ENCODE measurements around the gene PASK. TPM values are rescaled to one million over a fixed set of nuclear protein-coding genes. Genes with fewer than 3 reads are reported as not detected.

The PASK gene
- total RNA-seq, 1 experiment from 2014 or later, result 21.1 TPM

GRCh38 chr2:241068136-241068941 is 80.9 kb downstream of the PASK start:
- intact Hi-C loops (cut with micrococcal nuclease; ENCODE audit: unreplicated experiment), result no loop called here
- no peaks in the 10 kb centered on the region for H3K36me3 ChIP-seq (ENCODE audit: control insufficient read depth, insufficient read depth, low read length)
- Mint-ChIP-seq H3K27me3 (ENCODE audit: insufficient read depth, unreplicated experiment) (peaks cover 10% of the 10 kb centered on the region), H3K36me3 (ENCODE audit: insufficient read depth, unreplicated experiment) (peaks cover 4% of the 10 kb centered on the region), H3K27ac (ENCODE audit: unreplicated experiment) (no peak overlapping the region), H3K9me3 (ENCODE audit: unreplicated experiment) (no peaks in the 10 kb centered on the region), H3K4me3 (ENCODE audit: unreplicated experiment) (no peak overlapping the region), H3K4me1 (ENCODE audit: low read depth, unreplicated experiment) (no peaks in the 10 kb centered on the region)
- no peak overlapping the region for H3K4me3 ChIP-seq (ENCODE audit: low read depth, low read length)
- DNase-seq, result no peak
- no peaks in the 10 kb centered on the region for H3K4me1 ChIP-seq
- H3K9me3 ChIP-seq, result no peaks in the 10 kb centered on the region
- ChIA-PET CTCF (interaction anchor here (0.7 kb wide), 1 partner anchor 317 kb away, joined by 4 read pairs; no protein-coding TSS in a partner anchor), POLR2A (no interaction called here)
- no TSS peak for BruUV-seq (replicated peaks)
- no peak for TF ChIP-seq CTCF (IDR thresholded peaks at IDR 0.05; ENCODE audit: insufficient read depth in 1 of 2, low read depth in 1 of 2, low read length in 1 of 2, severe bottlenecking in 1 of 2, unreplicated experiment in 1 of 2)
- H3K27me3 ChIP-seq (replicated peaks; ENCODE audit: control insufficient read depth, insufficient read depth, low read length), result no peaks in the 10 kb centered on the region

GRCh38 chr2:241067501-241068135 is 81.7 kb downstream of the PASK start:
- CTCF ChIA-PET, result interaction anchor here (0.9 kb wide), 1 partner anchor 11 kb away, joined by 3 read pairs; no protein-coding TSS in a partner anchor
- H3K9me3 ChIP-seq, result no peaks in the 10 kb centered on the region
- no peaks in the 10 kb centered on the region for H3K27me3 ChIP-seq (replicated peaks; ENCODE audit: control insufficient read depth, insufficient read depth, low read length)
- H3K4me3 ChIP-seq (ENCODE audit: low read depth, low read length), result no peak overlapping the region
- H3K4me1 ChIP-seq, result no peaks in the 10 kb centered on the region
- POLR2A ChIA-PET, result no interaction called here
- H3K4me1 Mint-ChIP-seq (ENCODE audit: low read depth, unreplicated experiment), result no peaks in the 10 kb centered on the region
- H3K36me3 Mint-ChIP-seq (ENCODE audit: insufficient read depth, unreplicated experiment), result peaks cover 4% of the 10 kb centered on the region
- no peaks in the 10 kb centered on the region for H3K36me3 ChIP-seq (ENCODE audit: control insufficient read depth, insufficient read depth, low read length)
- DNase-seq, result no peak
- no peak for TF ChIP-seq CTCF (IDR thresholded peaks at IDR 0.05; ENCODE audit: insufficient read depth in 1 of 2, low read depth in 1 of 2, low read length in 1 of 2, severe bottlenecking in 1 of 2, unreplicated experiment in 1 of 2)
- no TSS peak for BruUV-seq (replicated peaks)
- H3K9me3 Mint-ChIP-seq (ENCODE audit: unreplicated experiment), result no peaks in the 10 kb centered on the region
- no peak overlapping the region for H3K4me3 Mint-ChIP-seq (ENCODE audit: unreplicated experiment)
- H3K27ac Mint-ChIP-seq (ENCODE audit: unreplicated experiment), result no peak overlapping the region
- peaks cover 10% of the 10 kb centered on the region for H3K27me3 Mint-ChIP-seq (ENCODE audit: insufficient read depth, unreplicated experiment)
- intact Hi-C loops (cut with micrococcal nuclease; ENCODE audit: unreplicated experiment), result no loop called here

- H3K27me3 ChIP-seq (replicated peaks; ENCODE audit: control insufficient read depth, insufficient read depth, low read length), result no peaks in the 10 kb centered on the region
- ChIA-PET CTCF (interaction anchor here (0.9 kb wide), 1 partner anchor 12 kb away, joined by 3 read pairs; no protein-coding TSS in a partner anchor), POLR2A (no interaction called here)
- peaks cover 10% of the 10 kb centered on the region for H3K27me3 Mint-ChIP-seq (ENCODE audit: insufficient read depth, unreplicated experiment)
- no peak overlapping the region for H3K4me3 Mint-ChIP-seq (ENCODE audit: unreplicated experiment)
- no peaks in the 10 kb centered on the region for H3K36me3 ChIP-seq (ENCODE audit: control insufficient read depth, insufficient read depth, low read length)
- DNase-seq, result peak in 1 of 2 experiments; percentile 18
- H3K36me3 Mint-ChIP-seq (ENCODE audit: insufficient read depth, unreplicated experiment), result peaks cover 4% of the 10 kb centered on the region
- H3K4me1 ChIP-seq, result no peaks in the 10 kb centered on the region
- BruUV-seq (replicated peaks), result no TSS peak
- no peak overlapping the region for H3K27ac Mint-ChIP-seq (ENCODE audit: unreplicated experiment)
- no peaks in the 10 kb centered on the region for H3K9me3 Mint-ChIP-seq (ENCODE audit: unreplicated experiment)
- H3K4me1 Mint-ChIP-seq (ENCODE audit: low read depth, unreplicated experiment), result no peaks in the 10 kb centered on the region
- H3K9me3 ChIP-seq, result no peaks in the 10 kb centered on the region
- no peak overlapping the region for H3K4me3 ChIP-seq (ENCODE audit: low read depth, low read length)
- intact Hi-C loops (cut with micrococcal nuclease; ENCODE audit: unreplicated experiment), result no loop called here
- no peak for TF ChIP-seq CTCF (IDR thresholded peaks at IDR 0.05; ENCODE audit: insufficient read depth in 1 of 2, low read depth in 1 of 2, low read length in 1 of 2, severe bottlenecking in 1 of 2, unreplicated experiment in 1 of 2)
These were observed 82.4 kb downstream of the PASK start for GRCh38 chr2:241066893-241067341.

Measured in Caco-2 (cell line).